ENCODE data around the gene SLIT1. TPM values are rescaled to one million over a fixed set of nuclear protein-coding genes. Genes with fewer than 3 reads are reported as not detected.

Gene SLIT1
- total RNA-seq = under 0.01 TPM in 1 of 2 replicates, not detected in the other

GRCh38 chr10:97185326-97186058 lies at the start of gene SLIT1:
SLIT1 (minus strand) TSS chr10:97185959; CDS start chr10:97185674, 285 bp downstream.

Other genes with a start within 250 kb of the SLIT1 start
- 2.9 and 3.8 TPM in 2 replicates for gene ARHGAP19, start 106.7 kb upstream of the SLIT1 start, total RNA-seq
- 2.3 and 2.4 TPM in 2 replicates for gene FRAT1, start 133.3 kb upstream of the SLIT1 start, total RNA-seq
- 3.6 and 4.0 TPM in 2 replicates for gene FRAT2, start 148.8 kb upstream of the SLIT1 start, total RNA-seq
- 8.5 and 13.2 TPM in 2 replicates for gene RRP12, start 215.4 kb upstream of the SLIT1 start, total RNA-seq
- 280 and 341 TPM in 2 replicates for gene PGAM1, start 240.2 kb upstream of the SLIT1 start, total RNA-seq

Measured in smooth muscle cell of bladder (primary cell).